IPS-NIHi11 (cell line): Measurements from ENCODE around the gene SLC7A11.
A peak's percentile ranks its signal among the peaks of the same experiment; 100 is the strongest.
"Not testable (repeated sequence)": the region's sequence is repeated elsewhere in the genome, so short reads cannot be mapped to it uniquely, and the experiment has no call there.

Experiments
- DNase-seq: peaks from one replicate; pipeline ENCODE4 v3.0.0; 2012; ENCODE audit warnings: mixed read lengths, low spot score

SLC7A11 gene

DNA sequence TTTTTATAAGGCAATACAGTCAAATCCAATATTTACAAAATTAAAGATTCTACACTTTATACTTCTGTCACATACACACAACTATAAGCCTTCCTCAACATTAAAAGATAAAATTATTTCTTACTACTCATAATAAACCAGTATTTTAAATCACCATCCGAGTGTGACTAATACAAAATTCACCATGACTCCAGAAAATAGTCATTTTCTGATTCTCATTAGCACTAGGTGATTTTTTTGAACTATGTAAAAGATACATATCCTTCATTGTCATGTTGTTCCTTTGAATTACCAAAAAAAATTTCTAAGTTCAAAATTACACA is 646 bp upstream of the SLC7A11 start:
- DNase-seq: no peak

DNA sequence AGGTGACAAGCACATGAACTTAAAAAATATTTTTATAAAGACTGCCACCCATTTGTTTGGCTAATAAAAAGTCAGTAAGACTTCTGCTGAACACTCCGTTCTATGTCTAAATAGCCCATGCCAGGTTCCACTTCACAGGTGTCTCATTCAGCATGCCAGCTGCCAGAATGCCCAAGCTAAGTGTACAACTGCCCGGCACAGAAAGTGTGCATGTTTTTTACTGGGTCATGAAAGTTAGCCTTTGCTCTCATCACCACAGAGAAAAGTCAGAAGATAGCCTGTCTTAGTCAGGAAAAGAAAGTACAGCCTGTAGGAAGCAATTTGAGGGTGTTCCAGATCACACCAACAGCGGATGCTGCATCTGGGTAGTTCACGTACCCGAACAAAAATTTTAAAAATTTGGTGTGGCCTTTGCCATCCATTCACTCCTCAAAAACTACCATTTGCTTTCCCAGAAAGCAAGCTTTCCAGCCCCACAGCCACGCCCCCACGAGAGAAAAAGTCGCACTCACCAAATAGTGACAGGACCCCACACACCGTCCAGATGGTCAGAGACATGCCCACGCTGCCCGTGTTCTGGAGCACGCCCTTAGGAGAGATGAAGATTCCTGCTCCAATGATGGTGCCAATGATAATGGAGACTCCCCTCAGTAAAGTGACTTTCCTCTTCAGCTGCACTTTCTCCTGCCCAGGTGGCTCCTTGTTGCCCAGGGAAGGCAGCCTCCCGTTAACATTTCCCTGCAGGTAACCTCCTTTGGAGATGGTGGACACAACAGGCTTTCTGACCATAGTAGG is 671 bp downstream of the SLC7A11 start:
- DNase-seq: no peak

DNA sequence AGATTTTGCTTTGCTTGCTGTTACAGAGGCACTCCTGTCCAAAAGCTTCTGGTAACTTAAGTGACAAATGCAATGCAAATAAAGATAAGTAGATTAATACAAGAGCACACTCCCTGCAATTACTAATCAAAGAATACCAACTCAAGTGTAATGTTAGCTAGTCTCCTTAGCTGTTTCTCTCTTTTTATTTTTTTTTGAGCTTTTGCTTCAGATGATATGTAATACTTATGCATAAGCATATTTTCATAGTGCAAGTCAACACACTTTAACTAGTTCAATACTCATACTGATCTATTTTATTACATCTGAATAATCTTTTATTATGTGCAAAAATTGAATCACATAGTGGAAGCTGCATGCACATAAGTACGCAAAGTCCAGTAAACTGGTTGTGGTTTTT is 2.7 kb downstream of the SLC7A11 start:
- DNase-seq: no peak

DNA sequence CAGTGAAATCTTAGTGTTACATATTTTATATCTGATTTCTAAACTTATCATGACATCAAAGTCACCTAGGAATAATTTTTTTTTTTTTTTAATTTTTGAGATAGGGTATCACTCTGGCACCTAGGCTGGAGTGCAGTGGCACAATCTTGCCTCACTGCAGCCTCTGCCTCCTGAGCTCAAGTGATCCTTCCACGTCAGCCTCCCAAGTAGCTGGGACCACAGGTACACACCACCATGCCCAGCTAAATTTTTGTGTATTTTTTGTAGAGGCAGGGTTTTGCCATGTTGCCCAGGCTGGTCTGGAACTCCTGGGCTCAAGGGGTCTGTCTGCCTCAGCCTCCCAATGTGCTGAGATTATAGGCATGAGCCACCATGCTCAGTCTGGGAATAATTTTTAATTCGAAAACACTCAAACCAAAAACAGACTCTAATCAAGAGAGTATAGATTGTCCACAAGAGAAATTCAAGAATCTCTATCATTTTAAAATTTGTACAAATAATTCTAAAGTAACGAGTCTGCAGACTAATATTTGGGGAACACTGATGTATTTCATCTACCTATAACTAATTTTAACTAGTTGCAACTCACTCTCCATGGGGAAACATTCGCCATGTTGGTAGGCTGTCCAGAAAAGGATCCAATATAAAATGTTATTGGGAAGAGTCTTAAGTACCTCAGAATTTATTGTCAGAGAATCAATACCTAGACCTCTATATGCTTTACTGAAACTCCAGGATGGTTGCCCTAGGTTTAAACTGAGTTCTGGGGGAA is 3.4 kb downstream of the SLC7A11 start:
- no peak for DNase-seq

DNA sequence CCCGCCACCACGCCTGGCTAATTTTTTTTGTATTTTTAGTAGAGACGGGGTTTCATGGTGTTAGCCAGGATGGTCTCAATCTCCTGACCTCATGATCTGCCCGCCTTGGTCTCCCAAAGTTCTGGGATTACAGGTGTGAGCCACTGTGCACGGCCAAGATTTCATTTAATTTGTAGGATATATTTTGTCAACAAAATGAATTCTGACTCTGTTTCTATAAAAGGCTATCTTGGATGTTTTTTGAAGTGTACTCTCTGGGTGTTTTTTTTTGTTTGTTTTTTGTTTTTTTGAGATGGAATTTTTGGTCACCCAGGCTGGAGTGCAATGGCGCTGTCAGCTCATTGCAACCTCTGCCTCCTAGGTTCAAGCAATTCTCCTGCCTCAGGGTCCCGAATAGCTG is 5.0 kb downstream of the SLC7A11 start:
- not testable (repeated sequence) for DNase-seq

DNA sequence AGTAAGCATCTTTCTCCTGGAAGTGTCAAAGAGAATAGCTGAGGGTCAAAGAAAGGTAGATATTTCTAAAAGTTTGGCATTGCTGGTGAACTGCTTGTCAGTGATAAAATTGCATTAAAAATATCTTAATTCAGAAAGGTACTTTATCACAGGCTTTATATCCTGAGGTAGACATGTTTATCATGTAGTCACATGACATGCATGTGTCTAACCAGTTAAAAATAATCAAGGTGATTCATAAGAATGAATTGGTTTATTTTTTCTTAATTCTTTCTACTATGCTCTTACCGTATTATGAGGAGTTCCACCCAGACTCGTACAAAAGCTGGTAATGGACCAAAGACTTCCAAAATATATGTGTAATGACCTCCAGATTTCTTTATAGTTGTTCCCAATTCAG is 6.1 kb downstream of the SLC7A11 start:
- DNase-seq: no peak

DNA sequence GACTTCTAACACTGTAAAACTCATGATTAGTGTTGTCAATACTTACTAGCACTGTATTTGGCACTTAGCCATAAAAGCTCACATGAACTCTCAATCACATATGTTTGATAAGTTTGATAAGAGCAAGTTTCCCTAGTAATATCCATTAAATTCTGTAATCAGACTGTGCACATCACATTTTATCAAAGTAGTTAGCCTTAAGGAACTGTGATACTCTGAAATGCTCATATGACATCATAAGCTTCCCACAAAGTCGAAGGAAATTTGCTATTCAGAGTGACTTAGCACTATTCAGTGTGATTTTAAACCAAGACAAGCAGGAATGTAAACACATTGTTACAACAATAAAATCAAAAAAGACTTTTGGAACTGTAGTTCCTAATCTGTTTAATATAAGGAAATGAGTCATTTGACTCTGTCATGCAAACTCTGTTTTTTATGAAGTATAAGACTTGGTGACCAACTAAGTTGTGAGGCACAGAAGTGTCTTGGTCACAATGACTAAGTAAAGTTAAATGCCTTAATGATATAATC is 6.7 kb downstream of the SLC7A11 start:
- DNase-seq: no peak

DNA sequence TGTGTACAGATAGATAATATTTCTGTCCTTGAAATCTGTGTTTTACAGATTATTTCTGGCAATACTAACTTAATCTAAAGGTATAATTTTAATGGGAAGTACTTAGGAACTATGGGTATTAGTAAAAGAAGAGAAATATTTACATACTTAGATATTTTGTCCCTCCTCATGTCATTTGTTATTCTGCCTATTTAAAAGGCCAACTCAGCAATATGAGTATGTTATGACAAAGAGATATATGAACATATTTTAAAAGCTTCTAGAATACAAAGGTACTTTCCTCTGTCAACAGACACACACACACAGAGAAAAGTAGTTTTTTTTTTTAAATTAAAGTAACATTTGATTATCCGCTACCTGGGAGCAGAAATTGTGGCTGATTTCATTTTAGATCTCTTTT is 7.9 kb downstream of the SLC7A11 start:
- no peak for DNase-seq

DNA sequence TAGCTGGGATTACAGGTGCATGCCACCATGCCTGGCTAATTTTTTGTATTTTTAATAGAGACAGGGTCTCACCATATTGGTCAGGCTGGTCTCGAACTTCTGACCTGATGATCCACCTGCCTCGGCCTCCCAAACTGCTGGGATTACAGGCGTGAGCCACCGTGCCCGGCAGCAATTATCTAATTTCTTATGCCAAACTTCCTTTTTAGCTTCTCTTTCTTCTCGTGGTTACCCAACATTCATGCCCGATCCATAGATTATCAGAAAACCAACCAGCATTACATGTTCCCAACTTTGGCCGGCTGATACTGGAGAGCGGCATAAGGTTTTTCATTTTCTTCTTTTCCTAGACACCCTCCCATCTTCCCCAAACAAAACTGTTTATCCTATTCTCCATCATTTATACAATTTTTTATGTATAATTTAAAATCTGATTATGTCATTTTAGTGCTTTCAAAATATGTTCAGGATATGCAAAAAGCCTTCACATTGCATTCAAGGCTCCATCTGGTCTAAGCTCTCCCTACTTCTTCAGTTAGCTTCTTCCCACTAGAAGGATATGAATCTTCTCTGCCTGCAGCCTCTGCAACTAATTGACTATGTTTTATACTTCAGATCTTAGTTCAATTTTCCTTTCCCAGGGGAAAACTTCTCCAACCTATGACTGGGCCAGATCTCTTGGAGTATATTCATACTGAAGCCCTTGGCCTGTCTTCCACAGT is 8.7 kb downstream of the SLC7A11 start:
- DNase-seq: no peak

DNA sequence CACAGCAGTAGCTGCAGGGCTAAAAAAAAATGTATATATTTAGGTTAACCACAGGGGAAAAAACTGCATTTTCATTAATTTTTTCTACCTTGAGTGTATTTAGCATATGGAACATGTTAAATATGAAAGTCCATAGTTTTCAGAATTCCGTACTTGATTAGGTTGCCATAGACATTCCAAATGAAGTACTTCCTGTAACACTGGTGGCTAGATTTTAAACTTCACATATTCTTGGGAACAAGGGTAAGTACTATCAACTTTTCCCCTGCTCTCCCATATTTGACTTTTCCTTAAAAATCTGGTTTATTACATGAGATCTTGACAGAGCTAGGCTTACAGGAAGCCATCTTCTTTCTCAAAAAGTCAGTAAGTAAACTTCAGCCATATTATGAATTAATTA is 9.8 kb downstream of the SLC7A11 start:
- no peak for DNase-seq

DNA sequence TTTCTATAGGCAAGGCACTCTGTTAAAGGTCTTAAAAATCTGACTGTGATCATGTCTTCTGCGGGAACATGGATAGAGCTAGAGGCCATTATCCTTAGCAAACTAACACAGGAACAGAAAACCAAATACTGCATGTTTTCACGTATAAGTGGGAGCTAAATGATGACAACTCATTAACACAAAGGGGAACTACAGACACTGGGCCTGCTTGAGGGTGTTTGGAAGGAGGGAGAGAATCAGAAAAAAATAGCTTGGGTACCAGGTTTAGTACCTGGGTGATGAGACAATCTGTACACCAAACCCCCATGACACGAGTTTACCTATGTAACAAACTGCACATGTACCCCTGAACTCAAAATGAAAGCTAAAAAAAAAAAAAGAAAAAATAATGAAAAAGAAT is 12.1 kb downstream of the SLC7A11 start:
- no peak for DNase-seq

DNA sequence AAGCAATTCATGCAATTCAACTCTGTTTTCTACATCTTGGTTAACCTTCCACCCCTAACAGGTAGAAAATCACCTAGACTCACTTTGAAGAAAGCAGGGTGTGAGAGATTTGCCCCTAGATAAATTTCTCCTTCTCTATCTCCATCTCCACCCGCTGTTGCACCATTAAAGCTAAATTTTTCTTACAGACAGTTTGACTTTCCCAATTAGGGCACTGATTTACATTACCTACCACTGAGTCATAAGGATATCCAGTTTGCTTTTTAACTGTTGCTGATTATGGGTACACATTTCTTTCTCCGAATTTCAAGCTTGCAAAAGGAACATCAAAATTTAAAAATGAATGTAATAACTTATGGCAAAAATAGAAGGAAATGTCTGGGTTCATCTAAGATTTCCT is 13.0 kb downstream of the SLC7A11 start:
- DNase-seq: no peak

DNA sequence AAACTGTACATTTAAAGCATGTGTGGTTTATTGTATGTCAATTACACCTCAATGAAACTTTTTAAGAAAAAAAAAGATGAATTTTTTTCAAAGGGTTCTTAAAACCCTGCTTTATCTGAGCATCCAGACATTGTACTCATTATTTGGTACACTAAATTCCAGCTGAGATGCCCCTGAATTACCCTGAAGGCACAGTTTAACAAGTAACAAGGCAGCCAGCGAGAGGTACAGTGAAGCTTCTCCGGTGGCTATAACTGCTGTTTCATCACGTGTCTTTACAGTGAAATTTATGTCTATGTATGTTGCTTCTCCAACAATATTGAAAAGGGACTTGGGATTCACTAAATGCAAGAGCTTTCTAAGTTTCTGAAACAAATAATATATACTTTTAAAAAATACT is 15.8 kb downstream of the SLC7A11 start:
- no peak for DNase-seq

DNA sequence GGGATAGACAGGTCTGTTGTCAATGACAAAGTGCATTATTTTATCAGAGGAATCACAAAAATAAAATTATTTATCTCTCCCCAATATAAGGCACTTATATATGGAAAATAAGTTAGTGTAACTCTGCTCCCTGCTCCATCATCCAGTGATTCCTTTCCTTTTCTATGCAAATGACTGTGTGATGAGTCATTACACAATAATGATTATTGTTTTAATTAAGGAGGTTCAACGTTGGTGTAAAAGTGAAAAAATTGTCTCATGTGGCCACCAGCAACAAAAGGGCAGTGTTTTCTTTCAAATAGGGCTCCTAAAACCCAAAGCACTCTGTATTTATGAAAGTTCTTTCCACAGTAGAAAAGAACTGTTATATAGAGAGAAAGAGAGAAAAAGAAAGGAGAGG is 16.7 kb downstream of the SLC7A11 start:
- no peak for DNase-seq

DNA sequence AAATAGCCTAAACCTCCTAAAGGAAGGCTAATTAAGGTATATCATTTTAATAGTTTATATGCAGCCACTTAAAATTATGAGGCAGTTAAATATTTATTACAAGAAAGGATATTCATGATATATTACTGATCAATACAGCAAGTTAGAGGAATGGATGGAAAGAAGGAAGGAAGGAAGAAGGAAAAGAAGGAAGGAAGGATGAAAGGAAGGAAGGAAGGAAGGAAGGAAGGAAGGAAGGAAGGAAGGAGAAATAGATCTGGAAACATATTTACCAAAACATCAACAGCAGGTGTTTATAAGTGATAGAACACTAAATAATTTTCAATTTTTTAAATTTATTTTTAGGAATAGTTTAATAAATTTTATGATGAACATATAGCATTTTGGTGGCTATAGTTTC is 17.5 kb downstream of the SLC7A11 start:
- DNase-seq: no peak

DNA sequence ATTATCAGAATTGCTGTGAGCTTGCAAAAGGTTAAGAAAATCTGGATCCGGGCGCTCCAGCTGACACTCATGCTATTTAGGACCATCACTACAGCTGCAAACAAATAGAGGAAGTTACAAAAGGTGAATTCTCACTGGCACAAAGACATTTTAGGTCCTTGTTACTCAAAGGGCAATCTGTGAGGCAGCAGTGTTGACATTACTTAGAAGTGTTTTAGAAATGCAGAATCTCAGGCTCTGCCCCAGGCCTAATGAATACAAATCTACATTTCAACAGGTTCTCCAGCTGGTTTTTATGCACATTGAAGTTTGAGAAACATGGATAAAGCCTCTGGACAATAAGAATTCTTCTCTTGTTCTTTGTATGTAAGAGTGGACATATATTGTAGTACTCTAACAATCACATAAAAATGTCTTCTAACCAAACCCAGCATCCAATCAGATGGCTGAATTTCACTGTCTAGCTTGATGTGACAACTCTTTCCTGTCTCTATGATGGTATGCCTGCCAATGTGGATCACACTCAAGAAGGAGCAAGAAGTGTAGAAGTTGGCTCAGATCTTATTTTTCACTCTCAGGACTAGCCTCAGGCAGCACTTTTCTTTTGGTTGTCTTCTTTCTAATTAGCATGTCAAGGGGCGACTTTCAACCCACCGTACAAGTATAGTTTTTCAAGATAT is 18.8 kb downstream of the SLC7A11 start:
- DNase-seq: no peak

DNA sequence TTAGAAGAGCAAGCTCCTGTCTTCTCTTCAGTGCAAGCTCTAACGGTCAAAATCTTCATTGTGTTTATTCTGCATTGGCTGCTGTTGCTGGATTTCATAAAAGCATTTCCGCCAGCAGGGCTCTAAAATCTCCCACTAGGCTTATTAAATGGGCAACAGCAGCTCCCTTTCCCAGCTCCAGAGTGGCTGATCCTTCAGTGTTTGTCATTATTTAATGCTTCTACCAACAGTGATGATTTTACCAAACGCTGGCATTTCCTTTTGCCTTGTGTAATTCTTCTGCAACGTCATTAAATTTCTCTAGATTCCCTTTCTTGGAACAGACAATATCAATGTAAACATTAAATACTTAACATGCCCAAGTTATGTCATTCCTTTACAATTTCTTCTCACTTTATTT is 20.1 kb downstream of the SLC7A11 start:
- DNase-seq: no peak

DNA sequence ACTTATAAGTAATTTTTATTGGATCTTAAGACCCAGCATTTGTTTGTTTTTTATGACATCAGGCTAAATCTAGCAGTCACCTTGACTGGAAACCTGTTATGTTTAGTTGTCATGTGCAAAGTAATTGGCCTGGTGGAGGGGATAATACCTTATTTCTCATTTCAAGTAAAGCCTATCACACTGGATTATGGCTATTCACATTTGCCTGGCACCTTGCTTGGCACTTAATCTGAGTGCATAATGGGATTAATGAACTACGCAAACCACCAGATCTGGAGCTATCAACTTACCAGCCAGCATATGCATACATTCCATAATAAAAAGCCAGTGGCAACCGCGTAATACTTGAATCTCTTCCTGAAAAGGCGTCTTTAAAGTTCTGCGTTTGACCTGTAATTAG is 23.2 kb downstream of the SLC7A11 start:
- DNase-seq: no peak

DNA sequence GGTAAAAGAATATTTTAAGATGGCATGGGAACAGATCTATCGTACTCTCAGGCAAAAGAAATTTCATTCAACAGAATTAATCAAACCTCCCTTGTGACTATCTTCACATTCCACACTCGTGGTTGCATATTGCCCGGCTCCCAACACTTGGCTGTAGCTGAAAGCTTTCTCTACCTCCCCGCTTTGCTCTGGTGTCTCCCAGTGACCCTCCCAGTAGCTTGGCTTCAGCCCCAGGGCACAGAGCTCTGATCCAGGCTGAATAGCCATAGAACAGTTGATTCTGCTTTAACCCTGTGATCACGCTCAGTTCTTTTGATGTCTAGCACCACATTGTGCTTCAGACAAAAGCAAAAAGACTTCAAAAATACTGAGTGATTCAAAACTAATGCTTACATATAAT is 24.6 kb downstream of the SLC7A11 start:
- peak; percentile 13 for DNase-seq

DNA sequence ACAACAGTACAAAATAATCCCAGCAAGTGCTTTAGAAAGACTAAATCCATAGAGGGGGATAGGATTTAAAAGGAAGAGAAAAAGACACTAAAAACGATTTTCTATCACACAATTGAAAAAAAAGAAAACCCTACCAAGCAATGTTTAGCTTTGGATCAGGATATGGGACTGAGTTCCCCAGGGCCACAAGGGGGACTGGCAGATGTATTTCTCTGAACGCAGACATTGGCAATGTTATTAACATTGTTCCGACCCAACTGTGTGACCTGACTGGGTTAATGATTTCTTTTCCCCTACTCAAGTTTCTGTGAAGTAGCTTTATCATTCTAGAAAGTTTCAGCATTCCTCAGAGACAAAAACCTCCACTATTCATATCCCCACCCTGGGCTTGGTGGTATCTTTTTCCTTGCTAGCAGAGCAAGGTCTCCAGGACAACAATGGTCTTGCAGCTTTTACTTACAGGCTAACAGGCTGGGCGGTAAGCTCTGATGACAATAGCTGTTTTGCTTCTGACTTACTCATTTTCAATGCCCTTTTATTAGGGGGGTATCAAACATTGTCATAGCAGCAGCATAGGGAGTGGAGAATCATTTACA is 25.8 kb downstream of the SLC7A11 start:
- DNase-seq: no peak

DNA sequence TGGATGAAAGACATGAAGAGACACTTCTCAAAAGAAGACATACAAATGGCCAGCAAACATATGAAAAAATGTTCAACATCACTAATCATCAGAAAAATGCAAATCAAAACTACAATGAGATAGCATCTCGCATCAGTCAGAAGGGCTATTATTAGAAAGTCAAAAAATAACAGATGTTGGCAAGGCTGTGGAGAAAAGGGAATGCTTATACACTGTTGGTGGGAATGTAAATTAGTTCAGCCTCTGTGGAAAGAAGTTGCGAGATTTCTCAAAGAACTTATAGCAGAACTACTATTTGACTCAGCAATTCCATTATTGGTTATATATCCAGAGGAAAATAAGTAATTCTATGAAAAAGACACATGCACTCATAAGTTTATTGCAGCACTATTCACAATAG is 31.6 kb downstream of the SLC7A11 start:
- DNase-seq: not testable (repeated sequence)

DNA sequence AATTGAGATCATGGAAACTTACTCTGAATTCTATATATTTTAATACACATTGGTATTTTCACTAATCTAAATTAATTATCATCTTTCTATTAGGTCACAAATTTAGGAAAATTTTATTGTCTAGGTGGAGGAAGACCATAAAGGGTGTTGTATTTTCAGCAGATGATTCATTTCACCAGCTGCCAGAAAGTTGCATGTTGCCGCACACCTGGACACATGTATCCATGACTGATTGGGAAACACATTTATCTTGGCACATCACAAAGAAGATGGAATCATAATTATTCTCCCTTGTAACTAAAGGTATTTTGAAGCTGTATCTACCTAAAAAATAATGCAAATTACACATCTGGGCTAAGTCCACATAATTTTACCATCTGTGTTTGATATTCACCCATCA is 33.1 kb downstream of the SLC7A11 start:
- DNase-seq: no peak
